Erythroblast (primary cell): ENCODE data around the gene LEPR.
A peak's percentile ranks its signal among the peaks of the same experiment; 100 is the strongest.
"Not testable (repeated sequence)": the region's sequence is repeated elsewhere in the genome, so short reads cannot be mapped to it uniquely, and the experiment has no call there.

Source experiments
- DNase-seq, 2 experiments: peaks; one replicate each; lab custom pipeline; 2025; lab: John Stamatoyannopoulos, UW
- GATA1 ChIP-seq: IDR thresholded peaks from 2 replicates; pipeline ENCODE4 v1.6.1; 2011; ENCODE audit warnings: low read depth, mild to moderate bottlenecking, control low read depth, low read length, moderate library complexity
- POLR2A ChIP-seq: IDR thresholded peaks from 2 replicates; pipeline ENCODE4 v1.6.1; 2011; ENCODE audit warnings: mild to moderate bottlenecking, low read length

Gene LEPR

GRCh38 chr1:65435987-65436386 is 15.5 kb downstream of the LEPR start:
- TF ChIP-seq POLR2A (no peak), GATA1 (no peak)
- no peak for DNase-seq

- DNase-seq: peak in 1 of 2 experiments; percentile 12
- no peak for TF ChIP-seq POLR2A
- no peak for TF ChIP-seq GATA1
Observed at GRCh38 chr1:65437616-65438015, 17.1 kb downstream of the LEPR start.

- no peak for DNase-seq
- TF ChIP-seq POLR2A: no peak
- no peak for TF ChIP-seq GATA1
Observed at GRCh38 chr1:65440322-65440900, 19.9 kb downstream of the LEPR start.

GRCh38 chr1:65440915-65441314 is 20.4 kb downstream of the LEPR start:
- TF ChIP-seq POLR2A (no peak), GATA1 (no peak)

GRCh38 chr1:65441464-65441863 is 21.0 kb downstream of the LEPR start:
- TF ChIP-seq POLR2A: no peak
- TF ChIP-seq GATA1: no peak
- DNase-seq: no peak

More at GRCh38 chr1:65440915-65441314, 20.4 kb downstream of the LEPR start:
- no peak for DNase-seq

- DNase-seq: no peak
- TF ChIP-seq POLR2A: no peak
- no peak for TF ChIP-seq GATA1
Observed at GRCh38 chr1:65442442-65442841, 22.0 kb downstream of the LEPR start.

GRCh38 chr1:65443647-65444046 is 23.2 kb downstream of the LEPR start:
- no peak for DNase-seq
- TF ChIP-seq POLR2A: no peak
- TF ChIP-seq GATA1: no peak

GRCh38 chr1:65444128-65444640 is 23.7 kb downstream of the LEPR start:
- TF ChIP-seq POLR2A (no peak), GATA1 (no peak)
- DNase-seq: no peak

- no peak for DNase-seq
- TF ChIP-seq GATA1 (no peak), POLR2A (no peak)
Observed at GRCh38 chr1:65445837-65446236, 25.4 kb downstream of the LEPR start.

GRCh38 chr1:65449214-65449823 is 28.9 kb downstream of the LEPR start:
- TF ChIP-seq GATA1: no peak
- TF ChIP-seq POLR2A: no peak
- no peak for DNase-seq

- not testable (repeated sequence) for DNase-seq
Observed at GRCh38 chr1:65455678-65456077, 35.2 kb downstream of the LEPR start.

GRCh38 chr1:65456481-65456880 is 36.0 kb downstream of the LEPR start:
- DNase-seq: no peak
- TF ChIP-seq POLR2A: no peak
- no peak for TF ChIP-seq GATA1

GRCh38 chr1:65457868-65458267 is 37.4 kb downstream of the LEPR start:
- DNase-seq: no peak
- TF ChIP-seq POLR2A: no peak
- TF ChIP-seq GATA1: no peak

- TF ChIP-seq GATA1 (no peak), POLR2A (no peak)
- DNase-seq: no peak
Observed at GRCh38 chr1:65458730-65459396, 38.4 kb downstream of the LEPR start.
